ENCODE data around the gene CDH15. TPM values are rescaled to one million over a fixed set of nuclear protein-coding genes. Genes with fewer than 3 reads are reported as not detected.
"Not testable (repeated sequence)": the region's sequence is repeated elsewhere in the genome, so short reads cannot be mapped to it uniquely, and the experiment has no call there.

The CDH15 gene
- total and polyA plus RNA-seq, 4 donors: 0.09 to 2.1 (median 1.3) TPM

DNA sequence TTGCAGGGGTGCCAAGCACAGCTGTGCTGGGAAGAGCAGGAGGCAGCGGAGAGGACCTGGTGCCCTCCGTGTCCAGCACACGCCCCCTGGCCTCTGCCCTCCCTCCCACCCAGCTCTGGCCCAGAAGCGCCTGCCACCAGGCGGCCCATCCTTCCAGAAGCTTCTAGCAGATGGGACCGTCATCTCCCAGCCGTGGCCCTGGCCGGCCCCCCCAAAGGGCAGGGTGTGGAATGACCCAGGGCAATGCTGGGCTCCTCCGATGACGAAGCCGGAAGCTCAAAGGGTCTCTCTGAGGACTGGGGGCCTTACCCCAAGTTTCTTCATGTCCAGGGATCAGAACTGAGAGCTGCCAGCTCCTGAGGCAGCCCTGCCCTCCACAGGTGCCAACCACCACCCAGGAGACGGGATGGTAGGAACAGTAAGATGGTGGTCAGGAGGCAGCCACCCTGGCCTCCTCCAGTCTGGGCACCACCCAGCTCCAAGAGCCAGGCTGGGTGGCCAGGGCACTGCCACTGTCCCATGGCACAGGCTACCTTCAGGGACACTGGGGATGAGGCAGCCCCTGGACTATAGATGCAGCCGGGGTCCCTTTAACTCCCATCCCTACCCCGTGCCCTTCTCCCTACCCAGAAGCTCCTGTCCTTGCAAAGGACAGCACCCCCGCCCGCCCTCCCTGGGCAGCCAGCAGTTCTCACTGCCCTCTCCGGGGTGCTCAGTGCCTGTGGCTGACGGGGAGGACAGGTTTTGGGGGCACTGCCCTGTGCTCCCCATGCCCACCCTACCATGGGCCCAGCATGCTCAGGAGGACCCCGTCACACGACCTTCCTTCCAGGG lies 6.5 kb upstream of the CDH15 start:
- Histone ChIP-seq H3K27me3 (ENCODE audit: control insufficient read depth in 3 of 3, insufficient read depth in 3 of 3, low read length in 2 of 3) (peaks cover 0 to 3% (median 0%) of the 10 kb centered on the region in 3 donors), H3K9me3 (ENCODE audit: control insufficient read depth in 4 of 4, insufficient read depth in 3 of 4, low read length in 3 of 4) (no peaks in the 10 kb centered on the region), H3K4me3 (no peak overlapping the region), H3K36me3 (ENCODE audit: control insufficient read depth in 4 of 4, insufficient read depth in 4 of 4, low read length in 4 of 4) (no peaks in the 10 kb centered on the region), H3K9ac (ENCODE audit: insufficient read depth in 1 of 2, low read length in 2 of 2) (no peak overlapping the region), H3K4me1 (ENCODE audit: control insufficient read depth in 5 of 5, insufficient read depth in 5 of 5, low read length in 5 of 5) (peaks cover 0 to 10% (median 5%) of the 10 kb centered on the region in 5 donors), H3K27ac (ENCODE audit: low read depth in 1 of 2, low read length in 1 of 2) (no peak overlapping the region)
- WGBS, 2 donors: 76 to 84% methylated on average over 17 to 20 of the region's 20 CpGs
- DNase-seq: no peak
- ATAC-seq (ENCODE audit: insufficient read depth, low FRiP score): no peak
- TF ChIP-seq, protein P1, sequence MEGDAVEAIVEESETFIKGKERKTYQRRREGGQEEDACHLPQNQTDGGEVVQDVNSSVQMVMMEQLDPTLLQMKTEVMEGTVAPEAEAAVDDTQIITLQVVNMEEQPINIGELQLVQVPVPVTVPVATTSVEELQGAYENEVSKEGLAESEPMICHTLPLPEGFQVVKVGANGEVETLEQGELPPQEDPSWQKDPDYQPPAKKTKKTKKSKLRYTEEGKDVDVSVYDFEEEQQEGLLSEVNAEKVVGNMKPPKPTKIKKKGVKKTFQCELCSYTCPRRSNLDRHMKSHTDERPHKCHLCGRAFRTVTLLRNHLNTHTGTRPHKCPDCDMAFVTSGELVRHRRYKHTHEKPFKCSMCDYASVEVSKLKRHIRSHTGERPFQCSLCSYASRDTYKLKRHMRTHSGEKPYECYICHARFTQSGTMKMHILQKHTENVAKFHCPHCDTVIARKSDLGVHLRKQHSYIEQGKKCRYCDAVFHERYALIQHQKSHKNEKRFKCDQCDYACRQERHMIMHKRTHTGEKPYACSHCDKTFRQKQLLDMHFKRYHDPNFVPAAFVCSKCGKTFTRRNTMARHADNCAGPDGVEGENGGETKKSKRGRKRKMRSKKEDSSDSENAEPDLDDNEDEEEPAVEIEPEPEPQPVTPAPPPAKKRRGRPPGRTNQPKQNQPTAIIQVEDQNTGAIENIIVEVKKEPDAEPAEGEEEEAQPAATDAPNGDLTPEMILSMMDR (IDR thresholded peaks at IDR 0.05; ENCODE audit: control extremely low read depth, extremely low read depth): no peak

GRCh38 chr16:89165681-89165979 lies 5.9 kb upstream of the CDH15 start:
- not testable (repeated sequence) for H3K4me1 ChIP-seq (ENCODE audit: control insufficient read depth in 5 of 5, insufficient read depth in 5 of 5, low read length in 5 of 5); H3K36me3 ChIP-seq (ENCODE audit: control insufficient read depth in 4 of 4, insufficient read depth in 4 of 4, low read length in 4 of 4); ATAC-seq (ENCODE audit: insufficient read depth, low FRiP score); DNase-seq; H3K9ac ChIP-seq (ENCODE audit: insufficient read depth in 1 of 2, low read length in 2 of 2); H3K9me3 ChIP-seq (ENCODE audit: control insufficient read depth in 4 of 4, insufficient read depth in 3 of 4, low read length in 3 of 4); H3K27ac ChIP-seq (ENCODE audit: low read depth in 1 of 2, low read length in 1 of 2); H3K27me3 ChIP-seq (ENCODE audit: control insufficient read depth in 3 of 3, insufficient read depth in 3 of 3, low read length in 2 of 3); H3K4me3 ChIP-seq
- WGBS, 2 donors: 67 to 81% methylated on average over 10 of the region's 10 CpGs

DNA sequence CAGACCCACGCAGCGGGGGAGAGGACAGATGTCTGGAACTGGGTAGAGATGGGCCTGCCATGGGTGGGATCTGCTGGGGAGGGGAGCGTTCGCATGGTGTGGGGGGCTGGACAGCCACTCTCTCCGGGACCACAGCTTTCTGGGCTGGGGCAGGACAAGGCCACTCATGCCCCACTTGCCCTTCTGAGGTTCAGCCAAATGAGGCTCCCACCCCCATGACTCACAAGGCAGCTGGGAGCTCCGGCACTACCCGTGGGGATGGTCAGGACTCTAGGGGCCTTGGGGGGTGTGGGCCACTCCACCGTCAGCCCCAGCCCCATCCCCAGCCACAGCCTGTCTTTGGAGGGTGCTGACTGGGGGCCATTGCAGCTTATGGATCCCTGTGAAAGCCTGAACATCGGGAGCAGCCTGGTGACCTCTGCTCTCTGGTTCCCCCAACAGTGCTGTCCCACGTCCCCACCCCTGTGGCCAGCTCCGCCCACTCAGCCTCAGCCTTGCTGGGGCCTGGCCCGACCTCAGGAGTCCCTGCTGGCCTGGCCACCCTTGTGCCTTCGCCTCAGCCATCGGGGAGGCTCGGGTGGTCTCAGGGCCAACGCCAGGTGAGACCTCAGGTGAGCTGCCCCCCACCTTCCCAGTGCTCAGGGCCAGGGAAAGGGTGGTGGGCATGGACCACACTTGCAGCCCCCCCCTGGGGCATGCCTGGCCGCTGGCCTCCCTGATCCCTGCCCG lies 4.7 kb upstream of the CDH15 start:
- H3K4me1 ChIP-seq (ENCODE audit: control insufficient read depth in 5 of 5, insufficient read depth in 5 of 5, low read length in 5 of 5): peaks cover 0 to 17% (median 12%) of the 10 kb centered on the region in 5 donors
- WGBS, 2 donors: 63 to 75% methylated on average over 18 of the region's 18 CpGs
- H3K36me3 ChIP-seq (ENCODE audit: control insufficient read depth in 4 of 4, insufficient read depth in 4 of 4, low read length in 4 of 4): no peaks in the 10 kb centered on the region
- no peak for DNase-seq
- H3K9me3 ChIP-seq (ENCODE audit: control insufficient read depth in 4 of 4, insufficient read depth in 3 of 4, low read length in 3 of 4): no peaks in the 10 kb centered on the region
- no peak overlapping the region for H3K4me3 ChIP-seq
- no peak overlapping the region for H3K27ac ChIP-seq (ENCODE audit: low read depth in 1 of 2, low read length in 1 of 2)
- TF ChIP-seq, protein P1 (IDR thresholded peaks at IDR 0.05; ENCODE audit: control extremely low read depth, extremely low read depth): no peak
- no peak for ATAC-seq (ENCODE audit: insufficient read depth, low FRiP score)
- no peak overlapping the region for H3K9ac ChIP-seq (ENCODE audit: insufficient read depth in 1 of 2, low read length in 2 of 2)
- peaks cover 0 to 6% (median 2%) of the 10 kb centered on the region in 3 donors for H3K27me3 ChIP-seq (ENCODE audit: control insufficient read depth in 3 of 3, insufficient read depth in 3 of 3, low read length in 2 of 3)

- Histone ChIP-seq H3K27ac (ENCODE audit: low read depth in 1 of 2, low read length in 1 of 2) (no peak overlapping the region), H3K27me3 (ENCODE audit: control insufficient read depth in 3 of 3, insufficient read depth in 3 of 3, low read length in 2 of 3) (peaks cover 0 to 6% (median 2%) of the 10 kb centered on the region in 3 donors), H3K9ac (ENCODE audit: insufficient read depth in 1 of 2, low read length in 2 of 2) (no peak overlapping the region), H3K4me3 (no peak overlapping the region), H3K4me1 (ENCODE audit: control insufficient read depth in 5 of 5, insufficient read depth in 5 of 5, low read length in 5 of 5) (peaks cover 0 to 24% (median 12%) of the 10 kb centered on the region in 5 donors), H3K9me3 (ENCODE audit: control insufficient read depth in 4 of 4, insufficient read depth in 3 of 4, low read length in 3 of 4) (no peaks in the 10 kb centered on the region), H3K36me3 (ENCODE audit: control insufficient read depth in 4 of 4, insufficient read depth in 4 of 4, low read length in 4 of 4) (no peaks in the 10 kb centered on the region)
- WGBS, 2 donors: 14 to 24% methylated on average over 14 to 18 of the region's 18 CpGs
- TF ChIP-seq, protein P1 (IDR thresholded peaks at IDR 0.05; ENCODE audit: control extremely low read depth, extremely low read depth): peak; percentile 77
- ATAC-seq (ENCODE audit: insufficient read depth, low FRiP score) (peak; percentile 22), DNase-seq (peak; percentile 79 to 89 (median 84))
Observed at GRCh38 chr16:89167425-89167941, 4.1 kb upstream of the CDH15 start.
